Activated T-helper 2 cell treated with anti-CD3 and anti-CD28 coated beads, Interferon-gamma antibody, Interleukin-2, Interleukin-4, amounts not matched to agents 10 μg/mL and 5 μg/mL and 100 μg/mL, durations not matched to agents 14 hours and 24 hours and 36 hours (primary cell): Measurements from ENCODE around the gene ITGA2. TPM values are rescaled to one million over a fixed set of nuclear protein-coding genes. Genes with fewer than 3 reads are reported as not detected.

Experiments
- DNase-seq: peaks from one replicate; pipeline ENCODE4 v3.0.0; 2021; ENCODE audit warnings: low spot score
- H3K27ac Mint-ChIP-seq: one replicate; pipeline ENCODE4 v1.8.0; 2021; ENCODE audit warnings: mixed read lengths
- H3K27me3 Mint-ChIP-seq: one replicate; pipeline ENCODE4 v1.8.0; 2021; ENCODE audit warnings: low read depth, mixed read lengths
- H3K36me3 Mint-ChIP-seq: one replicate; pipeline ENCODE4 v1.8.0; 2021; ENCODE audit warnings: low read depth, mixed read lengths
- H3K4me1 Mint-ChIP-seq: one replicate; pipeline ENCODE4 v1.8.0; 2021; ENCODE audit warnings: low read depth, mixed read lengths
- H3K4me3 Mint-ChIP-seq: one replicate; pipeline ENCODE4 v1.8.0; 2021; ENCODE audit warnings: low read depth, mild to moderate bottlenecking, moderate library complexity, mixed read lengths
- H3K9me3 Mint-ChIP-seq: one replicate; pipeline ENCODE4 v1.8.0; 2021; ENCODE audit warnings: mixed read lengths
- intact Hi-C: fragments of 100-400 bp; cut with micrococcal nuclease; formaldehyde crosslinking; loops from one replicate; pipeline ENCODE4 v1.15.1; 2023
- total RNA-seq: library from RNA; stranded (reverse); gene quantifications from 2 replicates; pipeline ENCODE4 v1.2.3, GENCODE V29; 2022

ITGA2 gene
- total RNA-seq, 1 donor from 2014 or later = 1.4 TPM

- no peak overlapping the region for H3K4me3 Mint-ChIP-seq
- DNase-seq = no peak
- intact Hi-C loops = no loop called here
- H3K4me1 Mint-ChIP-seq = no peaks in the 10 kb centered on the region
- no peaks in the 10 kb centered on the region for H3K9me3 Mint-ChIP-seq
- peaks cover 15% of the 10 kb centered on the region for H3K27me3 Mint-ChIP-seq
- H3K27ac Mint-ChIP-seq = no peak overlapping the region
- H3K36me3 Mint-ChIP-seq = no peaks in the 10 kb centered on the region
These were observed 131.0 kb downstream of the ITGA2 start for GRCh38 chr5:53120165-53120564.

GRCh38 chr5:53123702-53124101 lies 134.6 kb downstream of the ITGA2 start:
- Mint-ChIP-seq H3K27ac (no peak overlapping the region), H3K36me3 (no peaks in the 10 kb centered on the region)
- intact Hi-C loops = no loop called here

GRCh38 chr5:53126521-53126920 lies 137.4 kb downstream of the ITGA2 start:
- H3K4me3 Mint-ChIP-seq = no peak overlapping the region
- intact Hi-C loops = no loop called here
- H3K9me3 Mint-ChIP-seq = no peaks in the 10 kb centered on the region

More at GRCh38 chr5:53123702-53124101, 134.6 kb downstream of the ITGA2 start:
- DNase-seq = no peak
- Mint-ChIP-seq H3K27me3 (peaks cover 8% of the 10 kb centered on the region), H3K9me3 (no peaks in the 10 kb centered on the region), H3K4me3 (no peak overlapping the region), H3K4me1 (no peaks in the 10 kb centered on the region)

GRCh38 chr5:53127107-53127506 lies 138.0 kb downstream of the ITGA2 start:
- no peaks in the 10 kb centered on the region for H3K9me3 Mint-ChIP-seq
- peaks cover under 1% of the 10 kb centered on the region for H3K4me1 Mint-ChIP-seq
- no peak overlapping the region for H3K4me3 Mint-ChIP-seq
- DNase-seq = no peak
- H3K27ac Mint-ChIP-seq = no peak overlapping the region
- intact Hi-C loops = no loop called here
- no peaks in the 10 kb centered on the region for H3K27me3 Mint-ChIP-seq
- H3K36me3 Mint-ChIP-seq = no peaks in the 10 kb centered on the region

More at GRCh38 chr5:53126521-53126920, 137.4 kb downstream of the ITGA2 start:
- H3K4me1 Mint-ChIP-seq = no peaks in the 10 kb centered on the region
- no peaks in the 10 kb centered on the region for H3K27me3 Mint-ChIP-seq
- H3K27ac Mint-ChIP-seq = no peak overlapping the region
- no peak for DNase-seq
- H3K36me3 Mint-ChIP-seq = no peaks in the 10 kb centered on the region

- no peak overlapping the region for H3K27ac Mint-ChIP-seq
- intact Hi-C loops = no loop called here
- H3K4me3 Mint-ChIP-seq = no peak overlapping the region
These were observed 139.3 kb downstream of the ITGA2 start for GRCh38 chr5:53128481-53128880.

GRCh38 chr5:53130266-53130665 lies 141.1 kb downstream of the ITGA2 start:
- Mint-ChIP-seq H3K4me3 (no peak overlapping the region), H3K27me3 (no peaks in the 10 kb centered on the region), H3K27ac (no peak overlapping the region), H3K4me1 (peaks cover 9% of the 10 kb centered on the region), H3K36me3 (no peaks in the 10 kb centered on the region), H3K9me3 (no peaks in the 10 kb centered on the region)
- no peak for DNase-seq
- intact Hi-C loops = no loop called here

More at GRCh38 chr5:53128481-53128880, 139.3 kb downstream of the ITGA2 start:
- peaks cover 8% of the 10 kb centered on the region for H3K4me1 Mint-ChIP-seq
- no peaks in the 10 kb centered on the region for H3K36me3 Mint-ChIP-seq
- no peaks in the 10 kb centered on the region for H3K27me3 Mint-ChIP-seq
- no peaks in the 10 kb centered on the region for H3K9me3 Mint-ChIP-seq
- DNase-seq = no peak

GRCh38 chr5:53133020-53133419 lies 143.9 kb downstream of the ITGA2 start:
- Mint-ChIP-seq H3K27me3 (peaks cover 2% of the 10 kb centered on the region), H3K4me3 (no peak overlapping the region), H3K27ac (no peak overlapping the region), H3K4me1 (peaks cover 9% of the 10 kb centered on the region), H3K36me3 (no peaks in the 10 kb centered on the region), H3K9me3 (no peaks in the 10 kb centered on the region)
- intact Hi-C loops = no loop called here
- no peak for DNase-seq

Other genes with a start within 250 kb of the ITGA2 start
- gene ITGA1, start 201.4 kb upstream of the ITGA2 start, total RNA-seq = 0.59 and 0.76 TPM in 2 replicates
- 14.4 and 17.1 TPM in 2 replicates for gene PELO, start 201.4 kb upstream of the ITGA2 start, total RNA-seq
- gene MOCS2, start 120.4 kb downstream of the ITGA2 start, total RNA-seq = 14.7 and 15.4 TPM in 2 replicates